GM19023 (cell line): ENCODE results near the gene PCDHGB4.
"Not testable (repeated sequence)": the region's sequence is repeated elsewhere in the genome, so short reads cannot be mapped to it uniquely, and the experiment has no call there.

Source experiments
- ATAC-seq: cut with Tn5 transposase; IDR thresholded peaks from one replicate; pipeline ENCODE4 v1.9.1; 2021; ENCODE audit warnings: mild to moderate bottlenecking, moderate library complexity; ENCODE audit not compliant: unreplicated experiment

Gene PCDHGB4

DNA sequence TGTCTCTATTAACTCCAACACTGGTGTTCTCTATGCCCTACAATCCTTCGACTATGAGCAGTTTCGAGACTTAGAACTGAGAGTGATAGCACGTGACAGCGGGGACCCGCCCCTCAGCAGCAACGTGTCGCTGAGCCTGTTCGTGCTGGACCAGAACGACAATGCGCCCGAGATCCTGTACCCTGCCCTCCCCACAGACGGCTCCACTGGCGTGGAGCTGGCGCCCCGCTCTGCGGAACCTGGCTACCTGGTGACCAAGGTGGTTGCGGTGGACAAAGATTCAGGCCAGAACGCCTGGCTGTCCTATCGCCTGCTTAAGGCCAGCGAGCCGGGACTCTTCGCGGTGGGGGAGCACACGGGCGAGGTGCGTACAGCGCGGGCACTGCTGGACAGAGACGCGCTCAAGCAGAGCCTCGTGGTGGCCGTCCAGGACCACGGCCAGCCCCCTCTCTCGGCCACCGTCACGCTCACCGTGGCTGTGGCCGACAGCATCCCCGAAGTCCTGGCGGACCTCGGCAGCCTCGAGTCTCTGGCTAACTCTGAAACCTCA lies 35.3 kb downstream of the PCDHGB4 start:
- no peak for ATAC-seq

DNA sequence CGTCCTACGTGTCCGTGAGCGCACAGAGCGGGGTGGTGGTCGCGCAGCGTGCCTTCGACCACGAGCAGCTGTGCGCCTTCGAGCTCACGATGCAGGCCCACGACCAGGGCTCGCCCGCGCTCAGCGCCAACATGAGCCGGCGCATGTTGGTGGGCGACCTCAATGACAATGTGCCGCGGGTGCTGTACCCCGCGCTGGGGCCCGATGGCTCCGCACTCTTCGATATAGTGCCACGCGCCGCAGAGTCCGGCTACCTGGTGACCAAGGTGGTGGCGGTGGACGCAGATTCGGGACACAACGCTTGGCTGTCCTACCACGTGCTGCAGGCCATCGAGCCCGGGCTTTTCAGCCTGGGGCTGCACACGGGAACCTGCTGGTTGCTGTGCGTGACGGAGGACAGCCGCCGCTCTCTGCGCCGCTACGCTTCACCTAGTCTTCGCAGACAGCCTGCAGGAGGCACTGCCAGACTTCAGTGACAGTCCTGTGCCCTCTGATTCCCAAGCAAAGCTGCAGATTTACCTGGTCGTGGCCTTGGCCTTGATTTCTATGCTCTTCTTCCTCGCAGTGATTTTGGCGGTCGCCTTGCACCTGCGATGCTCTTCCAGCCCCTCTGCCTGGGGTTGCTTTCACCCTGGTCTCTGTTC lies 40.4 kb downstream of the PCDHGB4 start:
- no peak for ATAC-seq

DNA sequence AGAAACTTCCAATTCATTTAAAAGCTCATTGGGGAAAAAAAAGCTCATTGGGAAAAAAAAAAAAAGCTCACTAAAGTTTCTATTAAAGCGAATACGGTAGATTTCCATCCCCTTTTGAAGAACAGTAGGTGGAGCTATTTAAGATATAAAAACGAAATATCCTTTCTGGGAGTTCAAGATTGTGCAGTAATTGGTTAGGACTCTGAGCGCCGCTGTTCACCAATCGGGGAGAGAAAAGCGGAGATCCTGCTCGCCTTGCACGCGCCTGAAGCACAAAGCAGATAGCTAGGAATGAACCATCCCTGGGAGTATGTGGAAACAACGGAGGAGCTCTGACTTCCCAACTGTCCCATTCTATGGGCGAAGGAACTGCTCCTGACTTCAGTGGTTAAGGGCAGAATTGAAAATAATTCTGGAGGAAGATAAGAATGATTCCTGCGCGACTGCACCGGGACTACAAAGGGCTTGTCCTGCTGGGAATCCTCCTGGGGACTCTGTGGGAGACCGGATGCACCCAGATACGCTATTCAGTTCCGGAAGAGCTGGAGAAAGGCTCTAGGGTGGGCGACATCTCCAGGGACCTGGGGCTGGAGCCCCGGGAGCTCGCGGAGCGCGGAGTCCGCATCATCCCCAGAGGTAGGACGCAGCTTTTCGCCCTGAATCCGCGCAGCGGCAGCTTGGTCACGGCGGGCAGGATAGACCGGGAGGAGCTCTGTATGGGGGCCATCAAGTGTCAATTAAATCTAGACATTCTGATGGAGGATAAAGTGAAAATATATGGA lies 43.0 kb downstream of the PCDHGB4 start, which contains the start of gene PCDHGA12:
PCDHGA12 (plus strand) TSS at position 176 of the 782 bp plus-strand sequence; CDS start at position 429, 253 bp downstream.
- peak; percentile 63 for ATAC-seq

DNA sequence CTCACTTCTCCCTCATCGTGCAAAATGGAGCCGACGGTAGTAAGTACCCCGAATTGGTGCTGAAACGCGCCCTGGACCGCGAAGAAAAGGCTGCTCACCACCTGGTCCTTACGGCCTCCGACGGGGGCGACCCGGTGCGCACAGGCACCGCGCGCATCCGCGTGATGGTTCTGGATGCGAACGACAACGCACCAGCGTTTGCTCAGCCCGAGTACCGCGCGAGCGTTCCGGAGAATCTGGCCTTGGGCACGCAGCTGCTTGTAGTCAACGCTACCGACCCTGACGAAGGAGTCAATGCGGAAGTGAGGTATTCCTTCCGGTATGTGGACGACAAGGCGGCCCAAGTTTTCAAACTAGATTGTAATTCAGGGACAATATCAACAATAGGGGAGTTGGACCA lies 43.8 kb downstream of the PCDHGB4 start:
- no peak for ATAC-seq

DNA sequence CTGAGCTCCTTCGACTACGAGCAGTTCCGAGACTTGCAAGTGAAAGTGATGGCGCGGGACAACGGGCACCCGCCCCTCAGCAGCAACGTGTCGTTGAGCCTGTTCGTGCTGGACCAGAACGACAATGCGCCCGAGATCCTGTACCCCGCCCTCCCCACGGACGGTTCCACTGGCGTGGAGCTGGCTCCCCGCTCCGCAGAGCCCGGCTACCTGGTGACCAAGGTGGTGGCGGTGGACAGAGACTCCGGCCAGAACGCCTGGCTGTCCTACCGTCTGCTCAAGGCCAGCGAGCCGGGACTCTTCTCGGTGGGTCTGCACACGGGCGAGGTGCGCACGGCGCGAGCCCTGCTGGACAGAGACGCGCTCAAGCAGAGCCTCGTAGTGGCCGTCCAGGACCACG lies 44.8 kb downstream of the PCDHGB4 start:
- ATAC-seq = not testable (repeated sequence)

DNA sequence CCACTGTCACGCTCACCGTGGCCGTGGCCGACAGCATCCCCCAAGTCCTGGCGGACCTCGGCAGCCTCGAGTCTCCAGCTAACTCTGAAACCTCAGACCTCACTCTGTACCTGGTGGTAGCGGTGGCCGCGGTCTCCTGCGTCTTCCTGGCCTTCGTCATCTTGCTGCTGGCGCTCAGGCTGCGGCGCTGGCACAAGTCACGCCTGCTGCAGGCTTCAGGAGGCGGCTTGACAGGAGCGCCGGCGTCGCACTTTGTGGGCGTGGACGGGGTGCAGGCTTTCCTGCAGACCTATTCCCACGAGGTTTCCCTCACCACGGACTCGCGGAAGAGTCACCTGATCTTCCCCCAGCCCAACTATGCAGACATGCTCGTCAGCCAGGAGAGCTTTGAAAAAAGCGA lies 45.2 kb downstream of the PCDHGB4 start:
- ATAC-seq = not testable (repeated sequence)

DNA sequence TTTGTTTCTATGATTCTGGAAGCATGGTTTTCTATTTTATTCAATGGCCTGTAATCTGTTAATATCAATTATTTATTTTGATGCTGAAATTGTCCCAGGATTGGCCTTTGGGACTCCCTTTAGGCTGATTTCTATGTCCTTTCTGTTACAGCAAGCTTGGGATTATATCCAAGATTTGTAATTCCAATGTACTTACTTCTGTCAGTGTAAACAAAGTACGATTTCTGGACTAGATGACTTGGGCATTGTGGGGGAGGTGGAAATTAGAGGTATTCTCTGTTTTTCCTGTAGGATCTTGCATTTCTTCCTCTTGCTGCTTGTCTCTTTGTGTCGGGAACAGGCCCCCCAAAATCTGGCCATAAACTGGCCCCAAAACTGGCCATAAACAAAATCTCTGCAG lies 46.5 kb downstream of the PCDHGB4 start:
- no peak for ATAC-seq

DNA sequence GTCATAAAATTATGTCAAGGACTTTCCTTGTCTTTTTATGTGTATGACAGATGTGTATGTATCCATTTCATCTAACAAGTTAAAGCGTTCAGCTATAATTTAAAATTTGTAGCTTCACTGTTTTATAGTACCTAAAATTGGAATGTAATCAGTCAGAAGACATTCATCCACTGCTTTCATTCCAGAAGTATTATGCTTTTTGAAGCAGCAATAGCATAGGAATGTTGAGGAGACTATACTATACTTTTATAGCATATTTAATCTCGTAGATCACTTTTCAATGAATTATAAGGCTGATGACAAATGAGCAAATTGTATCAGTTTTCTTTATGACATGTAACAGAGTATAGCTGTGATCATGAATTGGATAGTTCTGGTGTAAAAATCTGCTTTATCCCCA lies 49.7 kb downstream of the PCDHGB4 start:
- ATAC-seq = no peak

DNA sequence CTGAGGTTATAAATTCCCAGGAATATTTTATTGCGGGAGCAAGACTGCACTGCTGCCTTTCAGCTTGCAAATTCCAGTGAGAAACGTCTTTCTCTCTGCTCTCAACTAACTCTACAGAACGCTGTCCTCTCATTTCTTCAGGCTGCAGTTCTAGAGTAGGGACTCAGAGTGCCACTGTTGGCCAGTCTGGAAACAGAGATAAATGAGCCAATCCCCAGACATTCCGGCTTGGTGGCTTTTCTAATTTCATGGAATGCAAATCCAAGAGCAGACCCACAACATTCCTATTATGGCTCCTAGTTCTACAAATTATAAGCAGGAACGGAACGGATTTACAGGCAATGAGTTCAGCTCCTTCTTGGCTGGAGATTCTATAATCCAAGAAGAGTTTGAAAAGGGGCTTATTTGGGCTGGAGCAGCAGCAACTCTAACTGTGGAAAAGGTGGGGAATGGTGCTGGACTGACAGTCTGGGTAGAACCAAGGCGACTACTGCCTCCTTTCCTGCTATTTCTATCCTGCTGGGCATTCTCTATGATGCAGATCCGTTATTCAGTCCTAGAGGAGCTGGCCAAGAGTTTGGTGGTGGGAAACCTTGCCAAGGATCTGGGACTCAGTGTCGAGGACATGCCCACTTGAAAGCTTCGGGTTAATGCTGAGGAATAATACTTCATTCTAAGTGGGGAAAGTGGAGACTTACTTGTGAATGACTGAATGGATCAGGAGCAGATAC lies 52.1 kb downstream of the PCDHGB4 start:
- ATAC-seq = no peak
